A673 (cell line): ENCODE measurements around the gene CDH12.

Experiments used
- EZH2 ChIP-seq: fragments of 200-600 bp; sonication (generic); IDR thresholded peaks from 2 replicates; pipeline ENCODE4 v1.6.1; 2017; ENCODE audit warnings: borderline replicate concordance, low read depth, mild to moderate bottlenecking, mixed read lengths, antibody characterized with exemption, low read length; ENCODE audit not compliant: poor library complexity, severe bottlenecking
- TF ChIP-seq, protein P1 (sequence below): fragments of 300-800, 200-600 bp; sonication (generic); conservative IDR thresholded peaks from 2 replicates; pipeline ENCODE4 v1.5.1; 2017; ENCODE audit warnings: low read depth, mild to moderate bottlenecking, antibody characterized with exemption, low read length, moderate library complexity, mixed read lengths

- TF ChIP-seq, protein P1, sequence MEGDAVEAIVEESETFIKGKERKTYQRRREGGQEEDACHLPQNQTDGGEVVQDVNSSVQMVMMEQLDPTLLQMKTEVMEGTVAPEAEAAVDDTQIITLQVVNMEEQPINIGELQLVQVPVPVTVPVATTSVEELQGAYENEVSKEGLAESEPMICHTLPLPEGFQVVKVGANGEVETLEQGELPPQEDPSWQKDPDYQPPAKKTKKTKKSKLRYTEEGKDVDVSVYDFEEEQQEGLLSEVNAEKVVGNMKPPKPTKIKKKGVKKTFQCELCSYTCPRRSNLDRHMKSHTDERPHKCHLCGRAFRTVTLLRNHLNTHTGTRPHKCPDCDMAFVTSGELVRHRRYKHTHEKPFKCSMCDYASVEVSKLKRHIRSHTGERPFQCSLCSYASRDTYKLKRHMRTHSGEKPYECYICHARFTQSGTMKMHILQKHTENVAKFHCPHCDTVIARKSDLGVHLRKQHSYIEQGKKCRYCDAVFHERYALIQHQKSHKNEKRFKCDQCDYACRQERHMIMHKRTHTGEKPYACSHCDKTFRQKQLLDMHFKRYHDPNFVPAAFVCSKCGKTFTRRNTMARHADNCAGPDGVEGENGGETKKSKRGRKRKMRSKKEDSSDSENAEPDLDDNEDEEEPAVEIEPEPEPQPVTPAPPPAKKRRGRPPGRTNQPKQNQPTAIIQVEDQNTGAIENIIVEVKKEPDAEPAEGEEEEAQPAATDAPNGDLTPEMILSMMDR: no peak
- no peak for TF ChIP-seq EZH2
Observed at GRCh38 chr5:21820527-21820926, 1032.6 kb downstream of the CDH12 start.
